Stimulated activated naive CD4-positive, alpha-beta T cell treated with Interleukin-2 at 50 U/mL for 16 hours (primary cell): ENCODE data around the gene FBXL17.

Experiments used
- DNase-seq: peaks from one replicate; lab custom pipeline; 2025; lab: John Stamatoyannopoulos, UW

The FBXL17 gene

GRCh38 chr5:107900721-107901120, 481.2 kb downstream of the FBXL17 start:
- DNase-seq, result no peak

GRCh38 chr5:107894361-107894760, 487.5 kb downstream of the FBXL17 start:
- DNase-seq, result no peak

- DNase-seq, result no peak
Observed at GRCh38 chr5:107893642-107894041, 488.3 kb downstream of the FBXL17 start.

- no peak for DNase-seq
Observed at GRCh38 chr5:107889387-107889786, 492.5 kb downstream of the FBXL17 start.

- no peak for DNase-seq
Observed at GRCh38 chr5:107888541-107888940, 493.4 kb downstream of the FBXL17 start.

GRCh38 chr5:107887166-107887943, 494.5 kb downstream of the FBXL17 start:
- DNase-seq, result no peak

- DNase-seq, result no peak
Observed at GRCh38 chr5:107885601-107886000, 496.3 kb downstream of the FBXL17 start.

- DNase-seq, result no peak
Observed at GRCh38 chr5:107884871-107885270, 497.0 kb downstream of the FBXL17 start.

GRCh38 chr5:107878661-107879060, 503.2 kb downstream of the FBXL17 start:
- DNase-seq, result no peak

GRCh38 chr5:107876906-107877305, 505.0 kb downstream of the FBXL17 start:
- no peak for DNase-seq

- no peak for DNase-seq
Observed at GRCh38 chr5:107876261-107876660, 505.6 kb downstream of the FBXL17 start.

- DNase-seq, result no peak
Observed at GRCh38 chr5:107875833-107876232, 506.1 kb downstream of the FBXL17 start.

- DNase-seq, result no peak
Observed at GRCh38 chr5:107874795-107875194, 507.1 kb downstream of the FBXL17 start.

- DNase-seq, result no peak
Observed at GRCh38 chr5:107873877-107874276, 508.0 kb downstream of the FBXL17 start.

GRCh38 chr5:107871023-107871422, 510.9 kb downstream of the FBXL17 start:
- DNase-seq, result no peak

- no peak for DNase-seq
Observed at GRCh38 chr5:107869438-107870115, 512.3 kb downstream of the FBXL17 start.

GRCh38 chr5:107868650-107869409, 513.1 kb downstream of the FBXL17 start:
- no peak for DNase-seq

GRCh38 chr5:107867266-107867665, 514.6 kb downstream of the FBXL17 start:
- DNase-seq, result no peak

GRCh38 chr5:107864793-107865192, 517.1 kb downstream of the FBXL17 start:
- no peak for DNase-seq

- DNase-seq, result no peak
Observed at GRCh38 chr5:107863125-107863524, 518.8 kb downstream of the FBXL17 start.

GRCh38 chr5:107861565-107861964, 520.3 kb downstream of the FBXL17 start:
- no peak for DNase-seq

GRCh38 chr5:107860044-107860443, 521.9 kb downstream of the FBXL17 start:
- DNase-seq, result no peak

- no peak for DNase-seq
Observed at GRCh38 chr5:107858788-107859187, 523.1 kb downstream of the FBXL17 start.
